VCaP (cell line): ENCODE data around the gene CSTPP1.
"Not testable (repeated sequence)": the region's sequence is repeated elsewhere in the genome, so short reads cannot be mapped to it uniquely, and the experiment has no call there.

Source experiments
- H3K27ac ChIP-seq: fragments of 450-650 bp; 2 replicates; pipeline ENCODE4 v1.5.1; 2017
- TF ChIP-seq, protein P1 (sequence below): fragments of 450-650 bp; conservative IDR thresholded peaks from 2 replicates; pipeline ENCODE4 v1.5.1; 2017; ENCODE audit warnings: mild to moderate bottlenecking, moderate library complexity

The CSTPP1 gene

DNA sequence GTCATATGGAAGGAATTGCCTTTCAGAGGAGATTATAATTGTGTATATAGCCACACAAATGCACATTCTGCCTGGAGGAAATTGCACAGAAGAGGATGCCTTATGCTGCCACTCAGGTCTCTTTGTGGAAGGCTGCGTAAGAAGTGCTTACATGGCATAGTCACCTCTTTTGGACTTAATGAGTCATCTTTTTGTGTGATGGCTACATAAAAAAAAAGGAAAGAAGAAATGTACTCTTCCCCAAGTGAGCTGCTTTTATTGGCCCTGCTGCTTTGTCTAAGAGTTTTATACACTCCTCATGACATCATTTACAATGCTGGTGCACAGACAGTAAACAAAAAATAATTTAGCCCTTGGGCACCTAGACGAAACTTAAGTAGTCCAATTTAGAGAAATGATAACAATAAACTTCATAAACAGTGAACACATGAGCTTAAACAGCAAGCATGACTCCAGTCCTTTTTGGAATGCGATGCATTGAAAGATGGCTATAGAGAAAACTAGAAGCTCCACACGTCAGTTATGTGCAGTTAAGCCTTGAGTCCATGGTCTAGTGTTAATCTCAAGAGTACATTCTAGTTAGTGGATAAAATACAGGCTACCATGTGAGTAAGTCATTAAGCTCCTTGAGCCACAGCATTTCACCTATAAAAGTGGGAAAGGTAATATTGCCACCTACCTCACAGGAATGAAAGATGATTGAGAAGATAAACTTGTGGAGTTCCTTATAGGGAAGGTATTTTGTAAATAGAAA lies 12.0 kb downstream of the CSTPP1 start:
- TF ChIP-seq, protein P1, sequence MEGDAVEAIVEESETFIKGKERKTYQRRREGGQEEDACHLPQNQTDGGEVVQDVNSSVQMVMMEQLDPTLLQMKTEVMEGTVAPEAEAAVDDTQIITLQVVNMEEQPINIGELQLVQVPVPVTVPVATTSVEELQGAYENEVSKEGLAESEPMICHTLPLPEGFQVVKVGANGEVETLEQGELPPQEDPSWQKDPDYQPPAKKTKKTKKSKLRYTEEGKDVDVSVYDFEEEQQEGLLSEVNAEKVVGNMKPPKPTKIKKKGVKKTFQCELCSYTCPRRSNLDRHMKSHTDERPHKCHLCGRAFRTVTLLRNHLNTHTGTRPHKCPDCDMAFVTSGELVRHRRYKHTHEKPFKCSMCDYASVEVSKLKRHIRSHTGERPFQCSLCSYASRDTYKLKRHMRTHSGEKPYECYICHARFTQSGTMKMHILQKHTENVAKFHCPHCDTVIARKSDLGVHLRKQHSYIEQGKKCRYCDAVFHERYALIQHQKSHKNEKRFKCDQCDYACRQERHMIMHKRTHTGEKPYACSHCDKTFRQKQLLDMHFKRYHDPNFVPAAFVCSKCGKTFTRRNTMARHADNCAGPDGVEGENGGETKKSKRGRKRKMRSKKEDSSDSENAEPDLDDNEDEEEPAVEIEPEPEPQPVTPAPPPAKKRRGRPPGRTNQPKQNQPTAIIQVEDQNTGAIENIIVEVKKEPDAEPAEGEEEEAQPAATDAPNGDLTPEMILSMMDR: no peak
- H3K27ac ChIP-seq: peak overlapping the region; percentile 47

DNA sequence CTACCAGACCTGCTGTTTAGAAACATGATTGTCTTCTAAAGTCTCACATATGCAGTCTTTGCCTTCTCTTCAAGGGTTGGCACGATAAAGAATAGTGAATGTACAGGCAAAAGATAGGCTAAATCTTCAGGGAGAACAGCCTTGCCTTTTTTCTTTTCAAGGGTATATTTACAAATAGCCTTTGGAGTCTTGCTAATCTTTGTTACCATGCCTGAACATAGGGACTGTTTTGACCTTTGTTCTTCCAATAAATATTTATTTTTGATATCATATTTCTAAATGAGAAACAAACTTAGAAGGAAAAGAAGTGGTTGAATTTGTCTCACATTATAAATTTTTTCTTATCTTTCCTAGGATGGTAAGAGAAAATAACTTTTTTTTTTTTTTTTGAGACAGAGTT lies 12.7 kb downstream of the CSTPP1 start:
- H3K27ac ChIP-seq: no peak overlapping the region; the same call in 1 of the 2 replicates

DNA sequence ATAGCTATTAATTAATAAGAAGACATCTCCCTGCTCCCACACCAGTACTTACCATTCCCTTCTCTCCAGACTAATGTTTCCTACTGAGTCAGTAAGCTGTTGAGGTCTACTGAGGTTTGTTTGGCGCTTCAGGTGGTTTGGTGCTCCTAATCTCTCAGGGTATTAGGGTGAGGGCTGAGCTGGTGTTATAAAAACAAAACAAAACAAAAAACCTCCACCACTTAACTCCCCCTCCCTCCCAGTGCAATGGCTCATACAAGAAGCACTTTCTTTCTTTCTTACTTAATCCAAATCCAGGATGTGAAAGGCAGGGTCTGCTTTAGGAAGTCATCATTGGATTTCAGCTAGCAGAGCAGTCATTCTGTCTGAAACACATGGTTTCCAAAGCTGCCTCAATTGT lies 15.3 kb downstream of the CSTPP1 start:
- H3K27ac ChIP-seq: no peak overlapping the region
- TF ChIP-seq, protein P1: no peak

More for the DNA sequence above, 12.7 kb downstream of the CSTPP1 start:
- TF ChIP-seq, protein P1: no peak

DNA sequence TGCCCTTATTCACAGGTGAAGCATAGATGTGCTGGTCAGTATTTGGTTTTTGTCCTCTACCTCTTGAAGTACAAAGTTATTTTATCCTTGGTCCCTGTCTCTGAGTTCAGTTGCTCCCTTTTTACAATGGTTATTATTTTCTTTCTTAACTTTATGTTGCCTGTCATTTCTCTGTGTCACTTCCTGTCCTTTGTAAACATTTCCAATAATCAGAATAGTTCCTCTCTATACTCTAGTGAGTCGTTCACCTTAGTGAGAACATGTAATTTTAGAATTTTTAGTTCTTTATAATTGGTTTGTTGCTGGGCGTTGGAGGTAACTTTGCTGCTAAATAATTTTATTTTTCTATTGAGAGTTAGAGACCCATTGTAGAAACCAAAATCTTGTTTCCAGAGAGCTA lies 16.0 kb downstream of the CSTPP1 start:
- TF ChIP-seq, protein P1: no peak
- no peak overlapping the region for H3K27ac ChIP-seq

DNA sequence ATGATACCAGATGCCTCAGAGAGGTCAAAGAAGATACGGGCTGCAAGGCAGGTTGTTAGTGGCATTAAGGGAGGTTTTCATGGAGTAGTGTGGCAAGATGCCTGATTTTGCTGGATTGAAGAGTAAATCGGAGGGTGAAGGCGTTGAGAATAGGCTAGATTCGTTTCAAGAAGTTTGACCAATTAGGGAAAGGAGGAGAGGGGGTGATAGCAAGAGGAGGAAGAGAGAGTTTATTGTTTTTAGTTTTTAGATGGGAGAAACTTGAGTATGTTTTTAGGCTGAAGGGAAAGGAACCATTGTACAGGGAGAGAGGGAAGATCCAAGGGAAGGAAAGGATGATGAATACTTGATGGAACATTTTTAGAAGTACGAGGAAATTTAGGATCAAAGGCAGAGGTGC lies 16.5 kb downstream of the CSTPP1 start:
- no peak overlapping the region for H3K27ac ChIP-seq
- TF ChIP-seq, protein P1: no peak

DNA sequence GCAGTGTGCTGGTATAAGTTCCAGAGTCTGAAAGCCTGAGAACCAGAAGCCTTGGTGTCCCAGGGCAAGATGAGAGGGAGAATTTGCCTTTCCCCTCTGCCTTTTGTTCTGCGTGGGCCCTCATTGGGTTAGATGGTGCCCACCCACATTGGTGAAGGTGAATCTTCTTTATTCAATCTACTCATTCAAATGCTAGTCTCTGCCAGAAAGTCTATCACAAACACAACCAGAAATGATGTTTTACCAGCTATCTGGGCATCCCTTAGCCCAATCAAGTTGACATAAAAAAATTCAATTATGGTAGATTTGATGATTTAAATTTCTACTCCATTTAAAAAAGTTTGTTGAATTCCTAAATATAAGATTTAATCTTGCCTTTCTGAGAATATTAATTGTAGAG lies 22.2 kb downstream of the CSTPP1 start:
- TF ChIP-seq, protein P1: no peak
- no peak overlapping the region for H3K27ac ChIP-seq

DNA sequence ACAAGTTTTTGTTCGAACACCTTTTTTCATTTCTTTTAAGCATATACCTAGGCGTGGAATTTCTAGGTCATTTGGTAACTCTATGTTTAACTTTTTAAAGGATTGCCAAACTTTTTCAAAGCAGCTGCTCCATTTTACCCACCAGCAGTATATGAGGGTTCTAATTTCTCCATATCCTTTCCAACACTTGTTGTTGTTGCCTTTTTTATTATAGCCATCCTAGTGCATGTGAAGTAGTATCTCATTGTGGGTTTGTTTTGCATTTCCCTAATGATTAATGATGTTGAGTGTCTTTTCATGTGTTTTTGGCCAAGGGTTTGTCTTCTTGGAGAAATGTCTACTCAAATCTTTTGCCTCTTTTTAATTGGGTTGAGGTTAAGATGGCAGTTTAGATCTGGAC lies 24.5 kb downstream of the CSTPP1 start:
- TF ChIP-seq, protein P1: no peak
- H3K27ac ChIP-seq: no peak overlapping the region

DNA sequence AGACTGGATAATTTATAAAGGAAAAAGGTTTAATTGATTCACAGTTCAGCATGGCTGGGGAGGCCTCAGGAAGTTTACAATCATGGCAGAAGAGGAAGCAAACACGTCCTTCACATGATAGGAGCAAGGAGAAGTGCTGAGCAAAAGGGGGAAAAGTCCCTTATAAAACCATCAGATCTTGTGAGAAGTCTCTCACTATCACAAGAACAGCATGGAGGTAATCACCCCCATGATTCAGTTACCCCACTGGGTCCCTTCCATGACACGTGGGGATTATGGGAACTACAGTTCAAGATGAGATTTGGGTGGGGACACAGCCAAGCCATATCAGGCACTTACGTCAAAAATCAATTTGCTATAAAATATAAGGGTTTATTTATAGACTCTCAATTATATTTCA lies 25.3 kb downstream of the CSTPP1 start:
- not testable (repeated sequence) for H3K27ac ChIP-seq
